ENCODE data around the gene THSD4. TPM values are rescaled to one million over a fixed set of nuclear protein-coding genes. Genes with fewer than 3 reads are reported as not detected.

Gene THSD4
- total RNA-seq, 1 experiment from 2014 or later: 36.3 TPM

- BruUV-seq (replicated peaks): no TSS peak
- H3K36me3 Mint-ChIP-seq (ENCODE audit: insufficient read depth, unreplicated experiment): peaks cover 4% of the 10 kb centered on the region
- no peak for DNase-seq (ENCODE audit: unreplicated experiment)
- H3K27ac Mint-ChIP-seq (ENCODE audit: low read depth, unreplicated experiment): no peak overlapping the region
- H3K9me3 Mint-ChIP-seq (ENCODE audit: unreplicated experiment): peaks cover 8% of the 10 kb centered on the region
- H3K4me3 Mint-ChIP-seq (ENCODE audit: unreplicated experiment): no peak overlapping the region
- ChIA-PET POLR2A (no interaction called here), CTCF (interaction anchor here (0.6 to 0.8 kb wide), 3 partner anchors 29 to 954 kb away, joined by 3 to 4 read pairs (median 3); no protein-coding TSS in a partner anchor)
- no peaks in the 10 kb centered on the region for H3K4me1 Mint-ChIP-seq (ENCODE audit: insufficient read depth, unreplicated experiment)
- H3K27me3 Mint-ChIP-seq (ENCODE audit: insufficient read depth, unreplicated experiment): no peaks in the 10 kb centered on the region
- intact Hi-C loops (cut with micrococcal nuclease): no loop called here
- TF ChIP-seq CTCF (IDR thresholded peaks at IDR 0.05; ENCODE audit: unreplicated experiment): no peak
Observed at GRCh38 chr15:71773206-71773859, 658.1 kb downstream of the THSD4 start.

GRCh38 chr15:71775856-71776255 lies 660.6 kb downstream of the THSD4 start:
- intact Hi-C loops (cut with micrococcal nuclease): no loop called here
- H3K27me3 Mint-ChIP-seq (ENCODE audit: insufficient read depth, unreplicated experiment): no peaks in the 10 kb centered on the region
- H3K4me1 Mint-ChIP-seq (ENCODE audit: insufficient read depth, unreplicated experiment): peaks cover 10% of the 10 kb centered on the region
- H3K9me3 Mint-ChIP-seq (ENCODE audit: unreplicated experiment): peaks cover 8% of the 10 kb centered on the region
- no peak for TF ChIP-seq CTCF (IDR thresholded peaks at IDR 0.05; ENCODE audit: unreplicated experiment)
- H3K27ac Mint-ChIP-seq (ENCODE audit: low read depth, unreplicated experiment): no peak overlapping the region
- peaks cover 3% of the 10 kb centered on the region for H3K36me3 Mint-ChIP-seq (ENCODE audit: insufficient read depth, unreplicated experiment)
- no peak for DNase-seq (ENCODE audit: unreplicated experiment)
- no peak overlapping the region for H3K4me3 Mint-ChIP-seq (ENCODE audit: unreplicated experiment)
- no TSS peak for BruUV-seq (replicated peaks)
- POLR2A ChIA-PET: interaction anchor here (1.5 kb wide), 1 partner anchor 24 kb away, joined by 3 read pairs; no protein-coding TSS in a partner anchor
- CTCF ChIA-PET: interaction anchor here (1.2 to 2.1 kb wide), 2 partner anchors 22 to 25 kb away, joined by 5 to 6 read pairs; no protein-coding TSS in a partner anchor

GRCh38 chr15:71776304-71776703 lies 661.0 kb downstream of the THSD4 start:
- ChIA-PET CTCF (interaction anchor here (1.2 to 2.1 kb wide), 2 partner anchors 23 to 25 kb away, joined by 5 to 6 read pairs; no protein-coding TSS in a partner anchor), POLR2A (interaction anchor here (1.5 kb wide), 1 partner anchor 24 kb away, joined by 3 read pairs; no protein-coding TSS in a partner anchor)
- H3K27ac Mint-ChIP-seq (ENCODE audit: low read depth, unreplicated experiment): no peak overlapping the region
- intact Hi-C loops (cut with micrococcal nuclease): no loop called here
- no peak overlapping the region for H3K4me3 Mint-ChIP-seq (ENCODE audit: unreplicated experiment)
- peaks cover 4% of the 10 kb centered on the region for H3K9me3 Mint-ChIP-seq (ENCODE audit: unreplicated experiment)
- no peaks in the 10 kb centered on the region for H3K27me3 Mint-ChIP-seq (ENCODE audit: insufficient read depth, unreplicated experiment)
- BruUV-seq (replicated peaks): no TSS peak
- no peaks in the 10 kb centered on the region for H3K36me3 Mint-ChIP-seq (ENCODE audit: insufficient read depth, unreplicated experiment)
- TF ChIP-seq CTCF (IDR thresholded peaks at IDR 0.05; ENCODE audit: unreplicated experiment): no peak
- peaks cover 10% of the 10 kb centered on the region for H3K4me1 Mint-ChIP-seq (ENCODE audit: insufficient read depth, unreplicated experiment)
- no peak for DNase-seq (ENCODE audit: unreplicated experiment)

- Mint-ChIP-seq H3K27ac (ENCODE audit: low read depth, unreplicated experiment) (no peak overlapping the region), H3K36me3 (ENCODE audit: insufficient read depth, unreplicated experiment) (no peaks in the 10 kb centered on the region), H3K9me3 (ENCODE audit: unreplicated experiment) (no peaks in the 10 kb centered on the region), H3K4me1 (ENCODE audit: insufficient read depth, unreplicated experiment) (peaks cover 10% of the 10 kb centered on the region), H3K4me3 (ENCODE audit: unreplicated experiment) (no peak overlapping the region), H3K27me3 (ENCODE audit: insufficient read depth, unreplicated experiment) (no peaks in the 10 kb centered on the region)
- intact Hi-C loops (cut with micrococcal nuclease): no loop called here
- no TSS peak for BruUV-seq (replicated peaks)
- POLR2A ChIA-PET: no interaction called here
- no peak for TF ChIP-seq CTCF (IDR thresholded peaks at IDR 0.05; ENCODE audit: unreplicated experiment)
- no peak for DNase-seq (ENCODE audit: unreplicated experiment)
- CTCF ChIA-PET: interaction anchor here (0.5 to 5.1 kb wide), 4 partner anchors 9 to 378 kb away, joined by 3 to 35 read pairs (median 4); no protein-coding TSS in a partner anchor
Observed at GRCh38 chr15:71777216-71777943, 662.1 kb downstream of the THSD4 start.

Data from MCF 10A (cell line).